SK-N-SH treated with all-trans-retinoic acid at 6 μM for 48 hours (cell line): Measurements from ENCODE around the gene RERE.

Experiments used
- CREB5 ChIP-seq: fragments of 250-450 bp; sonication (Bioruptor Pico); IDR thresholded peaks from 2 replicates; pipeline ENCODE4 v1.5.1; 2020; ENCODE audit warnings: low read depth, mild to moderate bottlenecking, moderate library complexity
- CSDC2 ChIP-seq: fragments of 250-450 bp; sonication (Bioruptor Pico); IDR thresholded peaks from 2 replicates; pipeline ENCODE4 v1.5.0; 2020; ENCODE audit warnings: mild to moderate bottlenecking, moderate library complexity
- OSR1 ChIP-seq: fragments of 250-450 bp; sonication (Bioruptor Pico); IDR thresholded peaks from 2 replicates; pipeline ENCODE4 v1.8.0; 2022; ENCODE audit warnings: moderate library complexity, mild to moderate bottlenecking, inconsistent platforms
- TCF4 ChIP-seq: fragments of 250-450 bp; sonication (Bioruptor Pico); IDR thresholded peaks from 2 replicates; pipeline ENCODE4 v1.8.0; 2021; ENCODE audit warnings: mild to moderate bottlenecking, moderate library complexity, borderline replicate concordance
- ZC3H10 ChIP-seq: fragments of 250-450 bp; sonication (Bioruptor Pico); IDR thresholded peaks from 2 replicates; pipeline ENCODE4 v1.5.1; 2021; ENCODE audit warnings: mild to moderate bottlenecking, moderate library complexity
- ZFP3 ChIP-seq: fragments of 250-450 bp; sonication (Bioruptor Pico); IDR thresholded peaks from 2 replicates; pipeline ENCODE4 v1.5.0; 2020; ENCODE audit warnings: mild to moderate bottlenecking, moderate library complexity
- ZNF70 ChIP-seq: fragments of 450-650 bp; formaldehyde crosslinking; IDR thresholded peaks from 2 replicates; pipeline ENCODE4 v1.5.0; 2020; ENCODE audit warnings: mild to moderate bottlenecking, moderate library complexity
- TF ChIP-seq, protein P1 (sequence below): fragments of 250-450 bp; sonication (Bioruptor Pico); IDR thresholded peaks from 2 replicates; pipeline ENCODE4 v1.8.0; 2020; ENCODE audit warnings: mild to moderate bottlenecking, moderate library complexity, borderline replicate concordance

DNA sequence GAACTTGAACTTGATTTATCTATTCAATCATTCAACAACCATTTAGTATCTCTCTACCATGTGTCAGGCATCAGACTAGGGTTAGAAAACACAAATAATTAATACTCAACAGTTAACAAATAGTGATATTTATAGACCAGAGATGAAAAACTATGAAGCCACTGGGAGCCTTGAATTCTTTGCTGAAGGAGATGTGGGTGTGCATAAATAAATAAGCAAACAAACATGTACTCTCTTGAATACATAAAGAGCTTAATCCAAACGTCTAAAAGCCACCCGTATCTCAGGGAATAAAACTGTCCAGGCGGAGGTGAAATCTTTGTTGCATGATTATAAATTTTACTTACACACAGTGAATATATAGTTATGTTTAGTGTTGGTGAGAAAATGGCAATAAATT lies 333.9 kb downstream of the RERE start:
- TF ChIP-seq OSR1 (CRISPR knock-in tag), result no peak
- TF ChIP-seq TCF4, result no peak
- no peak for TF ChIP-seq ZFP3 (CRISPR knock-in tag)
- no peak for TF ChIP-seq ZNF70 (CRISPR knock-in tag)
- TF ChIP-seq, protein P1, sequence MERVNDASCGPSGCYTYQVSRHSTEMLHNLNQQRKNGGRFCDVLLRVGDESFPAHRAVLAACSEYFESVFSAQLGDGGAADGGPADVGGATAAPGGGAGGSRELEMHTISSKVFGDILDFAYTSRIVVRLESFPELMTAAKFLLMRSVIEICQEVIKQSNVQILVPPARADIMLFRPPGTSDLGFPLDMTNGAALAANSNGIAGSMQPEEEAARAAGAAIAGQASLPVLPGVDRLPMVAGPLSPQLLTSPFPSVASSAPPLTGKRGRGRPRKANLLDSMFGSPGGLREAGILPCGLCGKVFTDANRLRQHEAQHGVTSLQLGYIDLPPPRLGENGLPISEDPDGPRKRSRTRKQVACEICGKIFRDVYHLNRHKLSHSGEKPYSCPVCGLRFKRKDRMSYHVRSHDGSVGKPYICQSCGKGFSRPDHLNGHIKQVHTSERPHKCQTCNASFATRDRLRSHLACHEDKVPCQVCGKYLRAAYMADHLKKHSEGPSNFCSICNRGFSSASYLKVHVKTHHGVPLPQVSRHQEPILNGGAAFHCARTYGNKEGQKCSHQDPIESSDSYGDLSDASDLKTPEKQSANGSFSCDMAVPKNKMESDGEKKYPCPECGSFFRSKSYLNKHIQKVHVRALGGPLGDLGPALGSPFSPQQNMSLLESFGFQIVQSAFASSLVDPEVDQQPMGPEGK (CRISPR knock-in tag), result no peak
- TF ChIP-seq ZC3H10, result no peak
- no peak for TF ChIP-seq CSDC2 (CRISPR knock-in tag)
- TF ChIP-seq CREB5 (CRISPR knock-in tag), result no peak
